Measurements from ENCODE around the gene RAB2B.
"Not testable (repeated sequence)": the region's sequence is repeated elsewhere in the genome, so short reads cannot be mapped to it uniquely, and the experiment has no call there.

RAB2B gene

DNA sequence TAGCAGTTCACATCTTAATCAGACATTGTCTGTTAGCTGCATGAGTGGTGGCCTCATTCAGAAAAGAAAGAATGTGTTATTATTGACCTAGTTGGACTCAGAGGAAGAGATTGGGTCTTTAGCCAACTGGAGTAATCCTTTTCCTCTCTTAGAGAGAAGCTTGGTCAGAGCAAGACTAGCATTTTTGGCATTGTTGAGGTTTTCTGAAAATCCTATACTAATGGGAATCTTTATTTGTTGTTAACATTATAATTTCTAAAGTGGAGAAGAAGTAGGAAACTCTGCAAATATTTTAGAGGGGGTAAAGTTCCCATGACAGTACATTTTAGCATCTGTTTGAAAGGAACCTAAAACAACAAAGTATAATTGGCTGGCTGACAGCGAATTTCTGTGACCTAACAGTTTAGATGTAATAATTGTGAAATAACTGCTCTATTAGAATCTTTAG lies 9.9 kb upstream of the RAB2B start:
- DNase-seq (ENCODE audit: low spot score) = no peak

DNA sequence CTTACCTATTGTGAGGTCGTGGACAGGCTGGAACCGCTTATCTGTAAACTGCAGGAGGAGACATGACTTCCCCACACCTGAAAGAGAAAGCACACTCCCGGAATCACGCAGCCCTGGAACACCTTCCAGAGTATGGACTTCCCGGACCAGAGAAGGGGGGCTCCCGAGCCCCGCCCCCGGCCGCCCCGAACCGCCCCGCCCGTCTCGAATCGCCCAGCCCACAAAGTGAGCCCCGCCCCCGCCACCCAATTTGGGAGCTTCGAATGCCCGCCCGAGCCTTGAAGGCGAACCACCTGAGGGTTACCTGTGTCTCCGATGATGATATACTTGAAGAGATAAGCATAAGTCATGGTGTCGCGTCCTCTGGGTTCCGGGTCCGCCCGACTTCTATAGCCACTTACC lies 235 bp downstream of the RAB2B start:
- DNase-seq (ENCODE audit: low spot score) = no peak

DNA sequence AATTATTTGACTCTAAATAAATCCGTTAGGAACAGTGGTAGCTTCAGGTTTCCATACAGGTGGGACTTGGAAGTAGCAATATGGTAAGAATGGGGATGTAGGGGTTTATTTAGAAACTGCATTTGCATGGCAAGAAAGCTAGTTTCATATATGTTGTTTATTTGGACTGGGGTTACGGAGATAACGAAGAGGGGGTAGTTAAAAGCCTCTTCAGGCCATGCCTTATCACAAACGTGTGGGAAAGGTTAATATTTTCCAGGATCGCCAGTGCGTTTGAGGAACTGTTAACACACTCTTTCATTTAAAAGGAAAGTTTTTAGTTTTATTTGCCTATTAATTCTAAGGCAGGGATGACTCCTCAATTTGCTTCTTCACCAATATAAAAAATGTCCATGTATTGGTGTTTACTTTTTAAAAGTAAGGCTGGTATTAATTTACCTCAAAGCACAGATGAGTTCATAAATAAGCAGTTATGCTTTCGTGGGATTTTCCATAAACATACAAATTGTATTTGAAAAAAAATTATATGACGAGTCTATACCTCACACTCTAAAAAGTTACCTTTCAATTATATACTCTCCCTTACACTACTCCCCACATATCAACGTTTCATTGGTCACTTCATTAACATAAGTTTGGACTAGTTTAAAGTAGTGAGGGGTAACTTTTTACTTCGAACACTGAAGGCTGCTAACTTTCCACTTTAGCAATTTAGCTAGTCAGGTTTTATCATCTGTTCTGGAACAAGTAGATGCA lies 814 bp downstream of the RAB2B start:
- DNase-seq (ENCODE audit: low spot score) = peak; percentile 36

DNA sequence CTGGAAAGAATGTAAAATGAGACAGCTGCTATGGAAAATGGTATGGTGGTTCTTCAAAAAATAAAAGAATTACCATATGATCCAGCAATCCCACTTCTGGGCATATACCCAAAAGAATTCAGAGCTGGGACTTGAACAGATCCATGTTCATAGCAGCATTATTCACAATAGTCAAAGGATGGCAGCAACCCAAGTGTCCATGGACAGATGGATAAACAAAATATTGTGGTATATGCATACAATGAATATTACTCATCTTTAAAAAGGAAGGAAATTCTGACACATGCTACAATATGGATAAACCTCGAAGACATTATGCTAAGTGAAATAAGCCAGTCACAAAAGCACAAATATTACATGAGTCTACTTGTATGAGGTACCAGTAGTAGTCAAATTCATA lies 9.1 kb downstream of the RAB2B start:
- no peak for DNase-seq (ENCODE audit: low spot score)

DNA sequence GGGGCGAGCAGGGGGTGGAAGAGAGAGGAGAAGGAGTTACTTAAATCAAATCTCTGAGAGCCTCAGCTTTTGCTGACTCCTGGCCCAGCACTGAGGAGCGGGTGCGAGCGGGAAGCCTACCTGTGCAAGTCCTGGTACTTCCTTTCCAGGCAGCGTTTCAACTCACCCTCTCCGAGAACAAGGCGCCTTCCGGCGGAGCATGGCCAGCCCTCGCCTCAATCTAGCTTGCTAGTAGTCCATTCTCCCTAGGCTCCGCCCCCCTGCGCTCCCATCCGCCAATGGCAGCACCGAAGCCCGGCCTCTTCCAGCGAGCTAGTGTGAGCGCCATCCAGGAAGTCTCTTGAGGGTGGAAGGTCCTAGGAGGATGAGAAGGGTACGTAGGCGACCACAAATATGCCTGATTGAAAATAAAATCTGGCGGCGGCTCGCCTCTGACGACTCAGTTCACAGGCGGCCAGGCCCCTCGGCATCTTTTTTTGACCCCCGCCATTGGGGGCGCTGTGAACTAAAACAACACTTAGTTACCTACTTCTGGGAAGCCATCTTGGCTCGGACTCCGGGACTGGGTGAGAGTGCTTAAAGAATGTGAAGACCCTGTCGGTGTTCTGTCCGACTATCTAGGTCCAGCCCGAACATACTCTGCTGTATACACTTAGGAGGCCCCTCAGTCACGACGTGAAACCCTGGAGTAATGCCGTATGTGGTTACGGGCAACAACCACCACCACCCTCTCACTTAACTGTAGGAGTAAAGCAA lies 20.7 kb downstream of the RAB2B start, which contains the start of gene CHD8:
Gene CHD8, minus strand, starts transcription at position 212 of the 756 bp plus-strand sequence. CDS start 24,480 bp downstream, outside the sequence.
- peak; percentile 99 for DNase-seq (ENCODE audit: low spot score)

DNA sequence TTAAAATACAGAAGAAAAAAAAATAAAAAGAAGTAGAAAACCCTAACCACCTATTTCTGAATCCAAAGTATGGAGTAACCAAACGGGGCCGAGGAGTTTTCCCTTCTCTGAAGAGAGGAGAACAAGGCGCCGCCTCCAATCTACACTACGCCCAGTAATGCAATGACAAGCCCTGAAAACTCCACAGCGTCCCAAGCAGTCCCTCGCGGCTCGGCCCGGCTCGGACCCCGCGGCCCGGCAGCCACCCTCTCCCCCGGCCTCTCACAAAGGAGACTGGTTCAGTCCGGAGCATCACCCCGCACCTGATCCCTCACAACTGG lies 21.2 kb downstream of the RAB2B start:
- DNase-seq (ENCODE audit: low spot score) = no peak

DNA sequence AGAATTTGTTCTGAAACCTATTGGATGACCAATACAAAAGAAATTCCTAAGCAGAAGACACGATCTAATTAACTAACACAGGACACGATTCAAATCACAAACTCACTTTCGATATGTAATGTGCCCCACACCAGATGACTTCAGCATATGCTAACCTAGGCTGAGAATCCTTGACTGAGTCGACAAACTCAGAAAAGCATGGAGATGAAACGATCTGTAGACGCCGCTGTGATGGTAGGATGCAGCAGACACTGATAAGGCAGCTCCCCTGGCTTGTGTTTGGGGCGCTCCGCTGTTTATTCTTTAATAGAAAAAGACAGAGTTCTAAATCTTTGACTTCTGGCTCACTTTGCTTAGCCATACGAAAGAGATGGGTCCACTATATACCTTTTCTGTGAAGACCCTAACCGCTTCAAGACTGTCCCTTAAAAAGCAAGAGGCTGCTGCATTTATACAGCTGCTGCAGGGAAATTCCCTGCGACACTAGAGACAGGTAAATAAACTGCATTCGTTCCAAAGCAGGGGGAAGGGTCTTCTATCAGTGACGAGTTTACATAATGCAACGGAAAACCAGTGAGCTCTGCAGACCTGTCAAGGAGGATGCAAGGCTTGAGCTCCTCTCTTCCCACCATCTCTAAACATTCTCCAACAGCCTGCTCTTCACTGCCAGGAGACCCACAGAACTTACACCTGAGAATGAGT lies 21.8 kb downstream of the RAB2B start:
- DNase-seq (ENCODE audit: low spot score) = peak; percentile 17

DNA sequence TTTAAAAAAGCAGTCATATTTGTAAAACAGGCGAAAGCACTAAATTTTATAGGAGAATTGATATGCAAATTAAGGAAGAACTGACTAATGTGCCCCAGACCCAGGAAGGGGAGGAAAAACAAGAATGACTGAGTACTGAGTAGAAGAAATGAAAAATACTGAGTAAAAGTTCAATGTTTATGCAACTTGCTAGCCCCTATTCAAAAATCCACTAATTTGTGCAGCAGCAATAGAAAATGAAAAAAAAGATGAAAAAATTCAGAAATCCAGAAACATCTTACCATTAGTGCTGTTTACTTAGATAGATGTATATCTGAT lies 26.9 kb downstream of the RAB2B start:
- DNase-seq (ENCODE audit: low spot score) = no peak

DNA sequence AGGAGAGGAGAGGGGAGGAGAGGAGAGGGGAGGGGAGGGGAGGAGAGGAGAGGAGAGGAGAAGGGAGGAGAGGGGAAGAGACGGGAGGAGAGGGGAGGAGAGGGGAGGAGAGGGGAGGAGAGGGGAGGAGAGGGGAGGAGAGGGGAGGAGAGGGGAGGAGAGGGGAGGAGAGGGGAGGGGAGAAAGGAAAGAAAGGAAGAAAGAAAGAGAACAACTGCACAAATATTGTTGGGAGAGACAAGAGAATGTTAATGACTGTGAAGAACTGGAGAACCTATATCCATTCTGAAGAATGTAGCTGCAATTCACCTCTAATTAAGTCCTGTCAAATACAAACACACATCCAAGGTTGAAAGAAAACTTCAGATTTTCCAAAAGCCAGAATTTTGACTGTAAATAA lies 34.1 kb downstream of the RAB2B start:
- DNase-seq (ENCODE audit: low spot score) = not testable (repeated sequence)

DNA sequence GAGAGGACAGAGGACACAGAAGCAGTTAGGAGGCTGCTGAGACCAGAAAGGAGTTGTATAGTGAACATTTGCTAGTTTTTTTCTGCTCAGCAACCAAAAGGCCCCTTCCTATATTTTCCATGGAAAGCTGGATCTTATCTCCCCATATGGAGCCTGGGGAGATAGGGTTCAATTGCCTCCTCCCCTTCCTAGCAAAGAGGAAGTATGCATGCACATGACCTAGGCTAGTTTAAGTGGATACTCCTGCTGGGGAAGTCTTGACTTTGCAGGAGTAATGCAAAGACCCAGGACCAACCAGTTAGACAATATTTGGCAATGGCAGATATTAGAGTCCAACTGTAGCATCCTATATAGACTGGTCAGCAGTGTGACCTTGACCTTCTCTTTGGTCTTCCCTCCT lies 35.9 kb downstream of the RAB2B start:
- no peak for DNase-seq (ENCODE audit: low spot score)

DNA sequence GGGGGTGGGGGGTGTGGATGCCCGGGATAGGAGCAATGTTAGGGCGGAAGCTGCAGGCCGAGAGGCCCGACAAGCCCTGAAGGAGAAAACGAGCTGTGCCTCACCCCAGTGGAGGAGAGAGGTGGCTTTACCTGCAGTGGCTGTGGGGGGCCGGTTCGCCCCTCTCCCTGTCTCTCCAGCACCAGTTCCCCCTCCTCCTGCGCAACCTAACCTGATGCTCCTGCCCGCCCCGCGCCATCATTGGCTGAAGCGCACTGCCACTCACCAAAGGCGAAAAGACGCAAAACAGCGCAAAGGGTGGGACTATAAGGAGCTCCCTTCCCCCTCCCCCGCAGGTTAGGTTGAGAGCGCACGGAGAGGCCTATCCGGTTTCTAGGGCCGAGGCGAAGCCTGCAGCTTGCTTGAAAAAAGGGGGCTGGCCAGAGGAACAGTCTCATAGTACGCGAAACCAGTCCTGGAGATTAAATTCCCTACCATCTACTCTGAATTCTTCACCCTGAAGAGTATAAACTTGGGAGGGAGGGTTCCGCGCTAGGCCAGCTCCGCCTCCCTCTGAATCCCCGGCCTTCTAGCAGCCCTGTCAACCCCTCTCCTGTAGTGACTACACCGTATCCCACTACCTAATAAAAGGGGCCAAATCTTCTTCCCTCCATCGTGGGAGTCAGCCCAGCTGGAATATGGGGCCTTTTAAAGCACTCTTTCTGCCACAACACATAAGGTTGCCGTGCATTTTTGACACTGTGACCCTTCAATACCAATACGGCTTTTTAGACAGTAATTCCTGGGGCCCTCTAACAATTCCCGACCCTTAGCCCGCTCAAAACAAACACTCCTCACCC lies 39.5 kb downstream of the RAB2B start:
- DNase-seq (ENCODE audit: low spot score) = peak; percentile 99

DNA sequence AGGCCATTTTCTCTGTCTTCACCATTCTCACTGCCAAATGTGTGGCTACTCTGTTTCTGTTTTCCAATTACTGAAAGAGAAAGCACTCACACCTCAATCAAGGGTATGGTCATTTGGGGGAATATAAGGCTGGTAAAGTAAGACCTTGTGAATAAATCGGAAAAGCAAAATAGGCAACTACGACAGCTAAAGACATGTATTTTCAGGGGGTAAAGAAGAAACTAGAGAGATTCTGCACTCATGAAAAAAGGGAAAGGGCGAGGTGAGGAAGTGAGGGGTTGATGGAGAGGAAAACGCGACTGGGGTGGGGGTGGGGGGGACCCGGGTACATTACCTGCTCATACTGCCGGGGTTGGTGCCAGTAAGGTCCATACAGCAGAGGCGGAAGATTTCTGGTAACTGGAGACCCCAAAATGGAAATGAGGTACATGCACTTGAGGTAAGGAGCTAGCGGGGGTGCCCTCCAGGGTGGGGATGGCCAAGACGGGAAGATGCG lies 40.1 kb downstream of the RAB2B start:
- peak; percentile 33 for DNase-seq (ENCODE audit: low spot score)

DNA sequence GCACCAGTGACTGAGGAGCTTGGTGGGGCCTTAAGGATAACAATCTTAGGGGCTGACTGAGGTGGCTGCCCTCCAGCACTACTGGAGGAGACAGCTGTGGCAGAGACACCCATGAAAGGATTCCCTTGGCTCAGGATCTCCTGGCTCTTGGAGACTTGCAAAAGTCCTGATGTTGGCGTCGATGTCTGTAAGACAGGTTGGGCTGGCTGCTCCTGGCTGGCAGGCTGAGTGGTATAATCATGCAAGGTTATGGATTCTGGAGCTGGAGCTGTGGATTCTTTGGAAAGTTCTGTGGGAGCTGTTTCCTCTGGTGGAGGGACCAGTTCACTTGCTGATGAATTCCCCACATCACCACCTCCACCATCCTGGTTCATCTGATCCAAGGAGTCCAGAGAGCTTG lies 45.6 kb downstream of the RAB2B start:
- DNase-seq (ENCODE audit: low spot score) = no peak

DNA sequence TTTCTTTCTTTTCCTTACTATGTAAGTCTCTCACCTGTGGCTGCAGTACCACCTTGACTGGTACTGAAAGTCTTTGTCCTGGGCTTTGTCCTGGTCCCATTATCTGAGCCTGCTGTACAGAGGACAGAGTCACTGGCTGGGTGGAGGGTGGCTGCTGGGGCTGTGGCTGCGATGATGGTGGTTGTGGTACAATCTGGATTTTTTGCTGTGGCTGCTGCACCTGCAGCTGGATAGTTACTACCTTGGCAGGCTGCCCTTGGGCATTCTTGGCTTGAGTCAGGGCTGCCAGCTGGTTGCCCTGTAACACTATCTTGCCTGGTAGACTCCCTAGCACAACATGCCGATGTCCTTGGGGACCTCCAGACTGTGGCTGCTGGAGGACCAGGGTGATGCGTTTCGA lies 47.8 kb downstream of the RAB2B start:
- no peak for DNase-seq (ENCODE audit: low spot score)

DNA sequence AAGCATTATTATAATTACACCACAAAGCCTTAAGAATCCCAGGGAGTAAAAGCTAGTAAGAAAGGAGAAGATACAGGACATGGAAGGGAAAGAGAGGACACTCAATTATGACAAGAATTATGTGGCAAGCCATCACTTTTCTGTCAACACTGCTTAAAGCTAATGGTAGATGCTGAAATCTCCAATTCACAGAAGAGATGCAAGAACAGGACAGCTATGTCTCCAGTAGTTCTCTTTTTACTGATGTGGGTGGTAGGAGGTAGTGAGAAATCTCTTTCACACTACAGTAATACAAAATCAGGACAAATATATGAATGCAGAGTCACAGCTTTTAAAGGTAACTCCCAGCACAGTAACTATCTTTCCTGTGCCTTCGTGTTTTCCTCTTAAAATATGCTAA lies 50.1 kb downstream of the RAB2B start:
- no peak for DNase-seq (ENCODE audit: low spot score)

DNA sequence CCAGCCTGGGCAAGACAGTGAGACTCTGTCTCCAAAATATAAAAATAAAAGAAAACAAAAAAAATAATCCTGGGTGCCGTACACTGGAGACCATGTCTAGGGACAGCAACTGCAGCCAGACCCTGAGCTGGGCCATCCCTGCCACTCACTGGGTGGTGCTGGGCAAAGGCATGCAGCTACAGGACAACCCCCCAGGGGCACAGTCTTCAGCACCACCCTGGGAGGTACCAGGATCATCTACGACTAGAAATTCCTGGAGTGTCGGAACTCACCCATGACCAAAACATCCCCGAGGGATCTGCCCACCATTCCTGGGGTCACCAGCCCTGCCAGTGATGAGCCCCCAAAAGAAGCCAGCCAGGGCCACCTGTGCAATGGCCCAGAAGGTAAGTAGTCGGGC lies 57.2 kb downstream of the RAB2B start:
- no peak for DNase-seq (ENCODE audit: low spot score)

DNA sequence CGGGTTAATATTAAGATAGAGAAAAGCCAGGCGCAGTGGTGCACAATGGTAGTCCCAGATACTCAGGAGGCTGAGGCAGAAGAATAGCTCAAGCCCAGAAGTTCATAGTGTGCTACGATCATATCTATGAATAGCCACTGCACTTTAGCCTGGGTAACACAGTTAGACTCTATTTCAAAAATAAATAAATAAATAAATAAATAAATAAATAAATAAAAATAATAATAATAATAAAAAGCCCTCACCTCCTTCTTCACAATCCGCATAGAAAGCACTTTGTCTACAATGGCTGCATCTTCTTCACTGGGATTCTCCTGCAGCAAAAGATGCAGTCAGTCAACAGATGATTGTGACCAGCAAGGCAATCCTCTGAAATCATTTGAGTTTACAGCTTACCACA lies 61.4 kb downstream of the RAB2B start:
- DNase-seq (ENCODE audit: low spot score) = no peak

DNA sequence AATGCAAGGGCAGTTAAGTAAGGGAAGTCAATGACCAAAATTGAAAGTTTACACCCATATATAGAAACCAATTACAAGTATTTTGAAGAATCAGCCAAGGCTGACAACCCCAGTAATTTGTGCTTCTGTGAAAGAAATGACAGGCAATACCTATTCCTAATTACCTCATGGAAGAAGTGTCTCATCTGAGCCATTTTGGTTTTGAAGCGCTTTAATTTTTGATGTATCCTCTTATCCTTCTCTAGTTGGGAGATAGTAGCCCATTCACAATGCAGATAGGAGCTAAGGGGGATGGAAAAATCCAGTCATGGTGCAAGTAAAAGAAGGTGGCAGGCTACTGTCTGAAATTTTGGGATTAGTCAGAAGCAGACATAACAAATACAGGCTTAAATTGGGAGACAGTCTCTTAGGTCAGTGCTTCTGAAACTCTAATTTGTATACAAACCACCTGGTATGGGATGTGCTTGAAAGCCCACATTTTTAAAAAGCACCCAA lies 62.6 kb downstream of the RAB2B start:
- DNase-seq (ENCODE audit: low spot score) = no peak
